Stomach (tissue), 9 donors: Measurements from ENCODE around the gene CACNA2D2. TPM values are rescaled to one million over a fixed set of nuclear protein-coding genes. Genes with fewer than 3 reads are reported as not detected.

ENCODE experiments used
- DNase-seq, 2 donors: peaks; one replicate each; pipeline versions ENCODE4 v3.0.0 to v3.0.0-alpha.2; 2013 to 2019
- H3K27ac ChIP-seq, 5 donors: fragments of 200-600 bp in 4 of 5; sonication (generic) in 4 of 5; one replicate each; pipeline ENCODE4 v1.5.1; 2013 to 2019; ENCODE audit warnings: mild to moderate bottlenecking in 1 of 5, moderate library complexity in 1 of 5
- H3K27me3 ChIP-seq, 3 donors: fragments of 200-600 bp; sonication (generic); one replicate each; pipeline ENCODE4 v1.5.1; 2017 to 2019; ENCODE audit warnings: mixed run types in 1 of 3
- H3K36me3 ChIP-seq, 4 donors: fragments of 200-600 bp; sonication (generic); 1 replicate in 3 of 4; 2 replicates in 1 of 4; pipeline ENCODE4 v1.5.1; 2016 to 2019
- H3K4me1 ChIP-seq, 4 donors: fragments of 200-600 bp; sonication (generic); one replicate each; pipeline ENCODE4 v1.5.1; 2016 to 2019
- H3K4me3 ChIP-seq, 4 donors: fragments of 200-600 bp; sonication (generic) in 3 of 4; one replicate each; pipeline ENCODE4 v1.5.1; 2016 to 2019; ENCODE audit warnings: mild to moderate bottlenecking in 1 of 4
- H3K9me3 ChIP-seq, 4 donors: fragments of 200-600 bp; sonication (generic); one replicate each; pipeline ENCODE4 v1.5.1; 2016 to 2019
- CTCF ChIP-seq, 7 experiments: fragments of 450-650 bp in 4 of 7; fragments of 200-600 bp in 3 of 7; sonication (generic) in 3 of 7; IDR thresholded peaks; one replicate each; pipeline ENCODE4 v1.5.1; 2016 to 2019; ENCODE audit warnings: antibody characterized with exemption in 7 of 7, control low read depth in 2 of 7, mild to moderate bottlenecking in 1 of 7
- EP300 ChIP-seq: sonication (generic); formaldehyde crosslinking; IDR thresholded peaks from one replicate; pipeline ENCODE4 v1.6.1; 2017; ENCODE audit warnings: antibody characterized with exemption
- POLR2A ChIP-seq, 4 donors: fragments of 450-650 bp; IDR thresholded peaks; one replicate each; pipeline ENCODE4 v1.6.1; 2016; ENCODE audit warnings: antibody characterized with exemption in 4 of 4, control low read depth in 2 of 4, mild to moderate bottlenecking in 1 of 4, moderate library complexity in 1 of 4
- POLR2AphosphoS5 ChIP-seq, 3 donors: sonication (generic); formaldehyde crosslinking; IDR thresholded peaks; one replicate each; pipeline ENCODE4 v1.6.1; 2016; ENCODE audit warnings: antibody characterized with exemption in 3 of 3
- WGBS, 5 donors: extraction: QIAGEN DNeasy Blood & Tissue Kit in 3 of 5; methylation state at CpG; one replicate each; pipeline versions ENCODE4 v1.1.5 to v1.1.7; 2013 to 2018; 5-methylcytosine and 5-hydroxymethylcytosine counted together
- intact Hi-C: fragments of 100-400 bp; cut with DNase I; formaldehyde crosslinking; loops from one replicate; pipeline ENCODE4 v1.15.1; 2023; ENCODE audit warnings: low total_unique reads
- polyA plus RNA-seq, 3 donors: library from polyadenylated mRNA; stranded (reverse); fragments of 200-250 nt; gene quantifications; one replicate each; pipeline ENCODE4 v1.2.3, GENCODE V29; 2013
- total RNA-seq, 5 donors: library from RNA; depleted of rRNA; stranded (reverse); fragments of >200 nt; gene quantifications; one replicate each; pipeline versions ENCODE4 v1.1.0 to v1.2.3, GENCODE V29; 2014 to 2016
- donor health status: healthy with polysubstance abuse.
- donor health status: Bipolar disorder and iron deficiency.
- donor health status: healthy.

The CACNA2D2 gene
- total and polyA plus RNA-seq, 8 donors: 0.92 to 45.8 (median 1.9) TPM

- no peaks in the 10 kb centered on the region for H3K36me3 ChIP-seq
- TF ChIP-seq POLR2A (IDR thresholded peaks at IDR 0.05) (no peak), POLR2AphosphoS5 (IDR thresholded peaks at IDR 0.05) (no peak), EP300 (no peak), CTCF (IDR thresholded peaks at IDR 0.05) (peak in 6 of 7 experiments; percentile 39 to 92 (median 86))
- no peak overlapping the region for H3K4me3 ChIP-seq
- DNase-seq: peak; percentile 84 to 91
- intact Hi-C loops: loop anchor here (5.0 kb wide), 1 partner anchor 105 kb away; no protein-coding TSS in a partner anchor
- H3K27me3 ChIP-seq: peaks cover 0 to 16% (median 0%) of the 10 kb centered on the region in 3 donors
- WGBS, 5 donors: 45 to 50% (median 46%) methylated on average over 2 of the region's 2 CpGs
- no peaks in the 10 kb centered on the region for H3K9me3 ChIP-seq
- no peak overlapping the region for H3K27ac ChIP-seq
- H3K4me1 ChIP-seq: no peaks in the 10 kb centered on the region
Measured at GRCh38 chr3:50542177-50543034, 39.0 kb upstream of the CACNA2D2 start.

- no peak overlapping the region for H3K27ac ChIP-seq
- no peak for DNase-seq
- 56 to 62% (median 62%) methylated on average over 16 to 18 of the region's 18 CpGs for WGBS, 5 donors
- no peaks in the 10 kb centered on the region for H3K9me3 ChIP-seq
- no peaks in the 10 kb centered on the region for H3K36me3 ChIP-seq
- TF ChIP-seq CTCF (IDR thresholded peaks at IDR 0.05) (no peak), EP300 (no peak), POLR2AphosphoS5 (IDR thresholded peaks at IDR 0.05) (no peak), POLR2A (IDR thresholded peaks at IDR 0.05) (no peak)
- H3K4me3 ChIP-seq: no peak overlapping the region
- intact Hi-C loops: loop anchor here (5.0 to 10.0 kb wide), 2 partner anchors 102 to 165 kb away; no protein-coding TSS in a partner anchor
- peaks cover 0 to 23% (median 0%) of the 10 kb centered on the region in 3 donors for H3K27me3 ChIP-seq
- H3K4me1 ChIP-seq: no peaks in the 10 kb centered on the region
Measured at GRCh38 chr3:50539356-50540286, 36.2 kb upstream of the CACNA2D2 start.

GRCh38 chr3:50537421-50538129 is 34.1 kb upstream of the CACNA2D2 start:
- no peaks in the 10 kb centered on the region for H3K36me3 ChIP-seq
- 63 to 72% (median 69%) methylated on average over 4 of the region's 4 CpGs for WGBS, 5 donors

More at GRCh38 chr3:50537421-50538129, 34.1 kb upstream of the CACNA2D2 start:
- H3K4me1 ChIP-seq: no peaks in the 10 kb centered on the region
- H3K4me3 ChIP-seq: no peak overlapping the region
- peaks cover 0 to 23% (median 0%) of the 10 kb centered on the region in 3 donors for H3K27me3 ChIP-seq
- intact Hi-C loops: loop anchor here (10.0 kb wide), 1 partner anchor 163 kb away; no protein-coding TSS in a partner anchor
- H3K9me3 ChIP-seq: no peaks in the 10 kb centered on the region
- no peak overlapping the region for H3K27ac ChIP-seq
- TF ChIP-seq POLR2AphosphoS5 (IDR thresholded peaks at IDR 0.05): no peak
- TF ChIP-seq EP300: no peak
- TF ChIP-seq POLR2A (IDR thresholded peaks at IDR 0.05): no peak
- no peak for TF ChIP-seq CTCF (IDR thresholded peaks at IDR 0.05)
- DNase-seq: no peak
